Stimulated activated CD4-positive, alpha-beta T cell treated with anti-CD3 and anti-CD28 coated beads, Interleukin-4, amount 100 ng/mL, for 4 hours (primary cell): ENCODE measurements around the gene PDLIM7.
"Not testable (repeated sequence)": the region's sequence is repeated elsewhere in the genome, so short reads cannot be mapped to it uniquely, and the experiment has no call there.

Experiments
- DNase-seq, 2 experiments: peaks; one replicate each; pipeline ENCODE4 v3.0.0-alpha.2; 2020

PDLIM7 gene, protein sequence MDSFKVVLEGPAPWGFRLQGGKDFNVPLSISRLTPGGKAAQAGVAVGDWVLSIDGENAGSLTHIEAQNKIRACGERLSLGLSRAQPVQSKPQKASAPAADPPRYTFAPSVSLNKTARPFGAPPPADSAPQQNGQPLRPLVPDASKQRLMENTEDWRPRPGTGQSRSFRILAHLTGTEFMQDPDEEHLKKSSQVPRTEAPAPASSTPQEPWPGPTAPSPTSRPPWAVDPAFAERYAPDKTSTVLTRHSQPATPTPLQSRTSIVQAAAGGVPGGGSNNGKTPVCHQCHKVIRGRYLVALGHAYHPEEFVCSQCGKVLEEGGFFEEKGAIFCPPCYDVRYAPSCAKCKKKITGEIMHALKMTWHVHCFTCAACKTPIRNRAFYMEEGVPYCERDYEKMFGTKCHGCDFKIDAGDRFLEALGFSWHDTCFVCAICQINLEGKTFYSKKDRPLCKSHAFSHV

GRCh38 chr5:177497292-177498012 lies at the start of gene PDLIM7:
Gene PDLIM7, minus strand, starts transcription at chr5:177497604. Its CDS starts 1,092 bp downstream, at chr5:177496512.
- peak; percentile 90 to 96 for DNase-seq

DNA sequence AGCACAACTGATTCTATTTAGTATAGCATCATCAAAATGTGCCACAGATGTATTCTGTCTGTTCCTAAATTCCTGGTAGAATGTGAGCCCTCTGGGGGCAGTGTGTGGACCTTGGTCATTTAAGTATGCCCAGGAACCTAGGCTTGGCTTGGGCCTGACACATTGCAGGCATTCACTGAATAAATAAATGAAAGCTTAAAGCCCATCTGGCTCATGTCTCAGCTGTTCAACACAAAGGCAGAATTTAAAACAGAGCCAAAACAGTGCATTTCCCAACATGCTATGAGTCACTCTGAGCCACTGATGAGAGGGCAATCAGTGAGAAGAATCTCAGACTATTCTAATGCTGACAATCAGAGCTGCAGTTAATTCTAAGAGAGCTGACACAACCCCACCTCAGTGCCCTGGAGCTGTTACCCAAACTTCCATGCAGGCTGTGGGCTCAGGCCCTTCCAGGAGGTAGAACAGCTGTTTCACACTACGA lies 48.9 kb upstream of the PDLIM7 start:
- no peak for DNase-seq

DNA sequence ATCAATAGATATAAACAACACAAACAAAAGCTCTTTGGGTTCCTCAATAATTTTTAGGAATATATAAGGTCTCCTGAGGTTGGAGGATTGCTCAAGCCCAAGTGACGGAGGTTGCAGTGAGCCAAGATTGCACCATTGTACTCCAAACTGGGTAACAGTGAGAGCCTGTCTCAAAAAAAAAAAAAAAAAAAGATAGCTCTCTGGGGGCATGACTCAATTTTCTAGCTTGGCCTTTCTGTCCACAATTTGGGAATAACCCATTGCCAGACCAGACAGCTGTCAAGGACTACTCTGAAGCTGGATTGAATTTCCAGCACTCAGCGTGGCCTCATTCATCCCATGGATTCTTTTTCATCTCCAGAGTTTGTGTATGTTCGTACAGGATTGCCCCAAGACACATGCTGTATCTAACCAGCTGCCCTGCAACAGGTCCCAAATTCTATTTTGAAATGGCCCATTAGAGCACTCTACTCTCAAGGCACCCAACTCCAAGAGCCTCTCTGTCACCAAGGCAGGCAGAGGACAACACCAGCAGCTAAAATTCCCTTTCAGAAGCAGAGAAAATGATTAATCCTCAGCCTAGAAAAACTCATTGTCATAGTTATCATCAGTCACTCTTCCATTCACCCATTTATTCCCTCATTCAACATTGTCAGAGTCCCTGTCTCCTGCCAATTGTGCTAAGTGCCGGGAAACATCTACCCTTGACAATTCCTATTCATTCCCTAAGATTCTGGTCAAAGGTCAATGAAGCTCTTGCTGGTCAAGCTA lies 48.3 kb upstream of the PDLIM7 start:
- DNase-seq: no peak

GRCh38 chr5:177542816-177543465 lies 45.5 kb upstream of the PDLIM7 start:
- no peak for DNase-seq

DNA sequence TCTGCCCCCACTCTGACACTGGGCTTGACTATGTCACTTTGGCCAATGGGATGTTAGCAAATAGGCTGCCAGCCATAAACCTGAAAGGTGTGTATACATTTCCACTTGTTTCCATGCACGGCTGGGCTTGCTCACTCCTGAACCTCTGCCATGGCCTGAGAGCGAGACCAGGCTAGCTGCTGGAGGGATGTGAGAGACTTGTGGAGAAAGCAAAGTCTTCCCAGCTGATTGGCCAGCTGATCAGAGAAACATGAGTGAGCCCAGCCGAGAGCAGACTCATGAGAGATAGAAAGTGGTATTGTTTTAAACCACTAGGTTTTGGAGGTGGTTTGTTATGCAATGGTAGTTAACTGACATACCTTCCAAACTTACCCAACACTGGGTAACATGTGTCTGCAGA lies 43.0 kb upstream of the PDLIM7 start:
- DNase-seq: no peak

DNA sequence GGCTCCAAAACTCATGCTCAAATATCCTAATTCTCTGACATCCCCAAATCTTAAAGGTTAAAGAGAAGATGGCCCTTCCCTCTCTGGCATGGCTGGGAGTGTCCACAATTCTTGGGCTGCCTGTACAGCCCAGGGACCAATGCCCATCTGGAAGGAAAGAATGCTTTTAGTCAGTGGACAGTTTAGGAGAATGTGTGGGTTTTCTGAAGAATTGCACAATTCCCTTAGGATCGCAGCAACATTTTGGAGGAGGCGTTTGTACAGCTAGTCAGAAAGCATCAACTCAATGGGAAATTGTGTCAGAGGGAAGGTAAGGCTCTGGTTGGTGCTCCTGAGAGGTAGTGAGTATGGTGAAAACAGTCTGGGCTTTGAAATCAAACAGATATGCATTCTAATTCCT lies 42.0 kb upstream of the PDLIM7 start:
- DNase-seq: no peak

- DNase-seq: no peak
Measured at GRCh38 chr5:177538876-177539275, 41.5 kb upstream of the PDLIM7 start.

DNA sequence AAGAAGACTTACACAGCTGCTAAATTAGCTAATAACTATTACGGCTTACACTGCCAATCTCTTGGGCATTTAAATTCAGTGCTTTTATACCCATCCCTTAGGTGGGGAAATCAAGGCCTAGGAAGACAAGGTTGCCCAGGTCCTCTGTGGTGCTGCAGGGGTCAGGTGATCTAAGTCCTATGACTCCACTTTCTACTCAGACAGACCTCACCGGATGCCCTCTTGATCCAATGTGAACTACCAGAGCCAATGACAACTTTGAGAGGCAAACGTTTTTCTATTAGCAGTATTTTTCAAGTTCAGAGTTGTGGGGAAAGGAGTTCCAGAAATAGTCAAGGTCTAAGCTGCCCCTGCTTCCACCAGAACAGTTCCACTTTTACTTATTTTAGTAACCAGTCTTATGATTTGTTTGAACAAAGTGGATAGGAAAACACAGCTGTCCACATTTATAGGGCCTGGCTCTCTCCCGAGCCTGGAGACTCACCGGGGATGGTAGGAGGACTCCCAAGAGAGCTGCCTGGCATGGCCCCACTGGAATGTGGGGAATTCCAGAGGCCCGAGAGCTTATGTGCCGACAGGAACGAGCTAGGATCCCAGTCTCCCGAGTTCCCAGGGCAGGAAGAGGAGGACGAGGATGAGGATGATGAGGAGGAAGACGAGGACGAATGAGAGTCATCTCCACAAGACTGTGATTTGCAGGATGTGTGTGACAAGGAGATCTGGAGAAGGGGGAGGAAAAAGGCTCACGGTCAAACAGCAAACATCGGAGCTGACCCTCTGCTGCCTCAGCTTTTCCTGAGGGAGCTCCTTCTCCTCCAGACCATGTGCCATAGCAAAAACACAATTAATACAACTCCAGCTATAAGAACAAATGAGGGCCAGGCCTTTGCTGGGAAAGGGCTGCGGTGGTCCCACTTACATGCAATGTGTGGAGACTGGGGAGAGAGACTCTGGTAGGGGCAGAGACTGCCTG lies 40.3 kb upstream of the PDLIM7 start:
- DNase-seq: no peak

- no peak for DNase-seq
Measured at GRCh38 chr5:177536386-177536785, 39.0 kb upstream of the PDLIM7 start.

DNA sequence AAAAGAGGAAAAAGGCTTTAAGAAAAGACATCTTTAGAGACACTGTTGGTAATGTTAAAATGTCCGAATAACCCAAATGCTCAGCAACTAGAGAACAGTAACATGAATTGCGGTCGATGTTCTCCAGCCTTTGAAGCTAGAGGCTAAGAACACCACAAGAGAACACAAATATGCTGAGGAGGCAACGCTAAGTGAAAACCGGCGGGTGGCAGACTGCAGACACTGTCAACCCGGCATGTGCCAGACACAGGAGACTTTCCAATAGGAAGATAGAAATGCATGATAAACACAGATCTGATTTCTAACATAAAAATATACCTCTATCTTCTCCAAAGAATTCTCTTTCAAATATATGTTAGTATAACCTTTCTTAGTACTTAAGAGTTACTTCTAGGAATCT lies 37.7 kb upstream of the PDLIM7 start:
- DNase-seq: no peak

DNA sequence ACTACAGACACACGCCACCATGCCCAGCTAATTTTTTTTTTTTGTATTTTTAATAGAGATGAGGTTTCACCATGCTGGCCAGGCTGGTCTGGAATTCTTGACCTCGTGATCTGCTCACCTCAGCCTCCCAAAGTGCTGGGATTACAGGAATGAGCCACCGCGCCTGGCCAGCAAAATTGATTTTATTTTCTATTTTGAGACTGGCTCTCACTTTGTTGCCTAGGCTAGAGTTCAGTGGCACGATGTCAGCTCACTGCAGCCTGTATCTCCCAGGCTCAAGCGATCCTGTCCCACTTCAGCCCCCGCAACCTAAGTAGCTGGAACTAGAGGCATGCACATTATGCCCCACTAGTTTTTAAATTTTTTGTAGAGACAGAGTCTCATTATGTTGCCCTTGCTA lies 37.0 kb upstream of the PDLIM7 start:
- not testable (repeated sequence) for DNase-seq

- DNase-seq: no peak
Measured at GRCh38 chr5:177531209-177531940, 34.0 kb upstream of the PDLIM7 start.

- DNase-seq: no peak
Measured at GRCh38 chr5:177530638-177531037, 33.2 kb upstream of the PDLIM7 start.

GRCh38 chr5:177529247-177530203 lies 32.1 kb upstream of the PDLIM7 start:
- DNase-seq: no peak

GRCh38 chr5:177528631-177529030 lies 31.2 kb upstream of the PDLIM7 start:
- no peak for DNase-seq

DNA sequence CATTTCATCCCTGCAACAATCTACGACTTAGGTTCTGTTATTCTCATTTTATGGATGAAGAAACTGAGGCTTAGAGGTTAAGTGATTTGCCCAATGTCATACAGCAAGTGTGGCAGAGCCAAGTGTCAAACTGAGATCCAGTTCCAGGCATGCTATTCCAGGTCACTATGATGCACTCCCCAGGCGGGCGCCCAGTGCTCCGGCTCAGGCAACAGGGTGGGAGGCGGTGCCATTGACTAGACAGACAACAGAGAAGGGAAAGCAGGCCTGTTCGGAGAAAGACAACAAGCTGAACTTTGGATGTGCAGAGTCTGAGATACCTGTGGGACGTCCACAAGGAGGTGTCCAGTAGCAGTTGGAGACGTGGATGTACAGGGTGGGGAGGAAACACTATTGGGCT lies 30.2 kb upstream of the PDLIM7 start:
- no peak for DNase-seq

DNA sequence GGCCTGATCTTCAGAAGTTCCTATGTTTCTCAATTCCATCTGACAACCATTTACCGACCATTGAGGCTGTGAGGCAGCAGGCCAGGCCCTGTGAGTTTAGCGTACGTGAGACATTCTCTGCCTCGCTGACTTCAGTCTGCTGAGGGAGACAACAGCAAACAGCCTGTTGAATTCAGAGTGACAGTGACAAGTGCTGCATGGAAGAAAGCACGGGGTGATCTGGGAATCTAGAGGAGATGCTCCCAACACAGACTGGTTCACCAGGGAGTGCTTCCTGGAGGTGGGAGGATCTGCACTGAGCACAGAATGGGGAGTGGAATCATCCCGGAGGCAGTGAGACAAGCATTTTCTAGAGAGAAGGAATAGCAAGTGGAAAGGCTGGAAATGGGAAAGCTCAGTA lies 29.4 kb upstream of the PDLIM7 start:
- DNase-seq: no peak

- no peak for DNase-seq
Measured at GRCh38 chr5:177526191-177526590, 28.8 kb upstream of the PDLIM7 start.

GRCh38 chr5:177524941-177525655 lies 27.7 kb upstream of the PDLIM7 start:
- DNase-seq: no peak
